GM21367 (cell line): Measurements from ENCODE around the gene GAB2.
"Not testable (repeated sequence)": the region's sequence is repeated elsewhere in the genome, so short reads cannot be mapped to it uniquely, and the experiment has no call there.

Source experiments
- ATAC-seq: cut with Tn5 transposase; IDR thresholded peaks from one replicate; pipeline ENCODE4 v1.9.1; 2021; ENCODE audit not compliant: unreplicated experiment

Gene GAB2

GRCh38 chr11:78189851-78190250 is 227.8 kb downstream of the GAB2 start:
- no peak for ATAC-seq

GRCh38 chr11:78189174-78189724 is 228.4 kb downstream of the GAB2 start:
- no peak for ATAC-seq

GRCh38 chr11:78188286-78189173 is 229.1 kb downstream of the GAB2 start, which contains the start of the genes KCTD21 and USP35:
Gene KCTD21 (minus strand): TSS chr11:78188626. CDS start chr11:78174554, 14,072 bp downstream.
Gene USP35 (plus strand): TSS chr11:78188919. CDS start chr11:78196246, 7,327 bp downstream.
- peak; percentile 96 for ATAC-seq

GRCh38 chr11:78187366-78188285 is 230.0 kb downstream of the GAB2 start:
- peak; percentile 20 for ATAC-seq

- no peak for ATAC-seq
Observed at GRCh38 chr11:78181185-78181584, 236.4 kb downstream of the GAB2 start.

- ATAC-seq = no peak
Observed at GRCh38 chr11:78180751-78181150, 236.9 kb downstream of the GAB2 start.

GRCh38 chr11:78179459-78180071 is 238.1 kb downstream of the GAB2 start:
- no peak for ATAC-seq

- no peak for ATAC-seq
Observed at GRCh38 chr11:78177216-78177615, 240.4 kb downstream of the GAB2 start.

GRCh38 chr11:78176605-78177141 is 240.9 kb downstream of the GAB2 start:
- no peak for ATAC-seq

- not testable (repeated sequence) for ATAC-seq
Observed at GRCh38 chr11:78175862-78176261, 241.8 kb downstream of the GAB2 start.

- ATAC-seq = no peak
Observed at GRCh38 chr11:78171951-78172350, 245.7 kb downstream of the GAB2 start.

- ATAC-seq = no peak
Observed at GRCh38 chr11:78170874-78171549, 246.6 kb downstream of the GAB2 start.

- no peak for ATAC-seq
Observed at GRCh38 chr11:78170413-78170812, 247.2 kb downstream of the GAB2 start.

GRCh38 chr11:78168539-78169477 is 248.8 kb downstream of the GAB2 start:
- no peak for ATAC-seq

GRCh38 chr11:78166855-78167469 is 250.7 kb downstream of the GAB2 start:
- no peak for ATAC-seq
